HuH-7 (cell line): ENCODE measurements around the gene PPP2R2B.

Source experiments
- DNase-seq: peaks from one replicate; pipeline ENCODE4 v3.0.0; 2011; ENCODE audit warnings: low spot score

The PPP2R2B gene

GRCh38 chr5:146878476-146879172, at the start of gene PPP2R2B:
Gene PPP2R2B, minus strand, starts transcription at chr5:146878757.
- DNase-seq, result peak; percentile 61

- DNase-seq, result no peak
Observed at GRCh38 chr5:146924132-146924531, 45.6 kb upstream of the PPP2R2B start.

GRCh38 chr5:146921225-146921624, 42.7 kb upstream of the PPP2R2B start:
- DNase-seq, result no peak

- DNase-seq, result no peak
Observed at GRCh38 chr5:146920351-146920881, 41.9 kb upstream of the PPP2R2B start.

GRCh38 chr5:146919304-146919703, 40.7 kb upstream of the PPP2R2B start:
- DNase-seq, result no peak

GRCh38 chr5:146917931-146918330, 39.4 kb upstream of the PPP2R2B start:
- no peak for DNase-seq

GRCh38 chr5:146912874-146913273, 34.3 kb upstream of the PPP2R2B start:
- DNase-seq, result no peak

GRCh38 chr5:146910239-146910638, 31.7 kb upstream of the PPP2R2B start:
- DNase-seq, result no peak

- DNase-seq, result no peak
Observed at GRCh38 chr5:146909255-146910068, 30.9 kb upstream of the PPP2R2B start.

GRCh38 chr5:146906803-146907202, 28.2 kb upstream of the PPP2R2B start:
- DNase-seq, result no peak

- no peak for DNase-seq
Observed at GRCh38 chr5:146904890-146905289, 26.3 kb upstream of the PPP2R2B start.

GRCh38 chr5:146903789-146904188, 25.2 kb upstream of the PPP2R2B start:
- no peak for DNase-seq

- DNase-seq, result no peak
Observed at GRCh38 chr5:146902471-146902870, 23.9 kb upstream of the PPP2R2B start.

- no peak for DNase-seq
Observed at GRCh38 chr5:146897061-146897460, 18.5 kb upstream of the PPP2R2B start.

- DNase-seq, result no peak
Observed at GRCh38 chr5:146894753-146895521, 16.4 kb upstream of the PPP2R2B start.

- no peak for DNase-seq
Observed at GRCh38 chr5:146893991-146894390, 15.4 kb upstream of the PPP2R2B start.

- no peak for DNase-seq
Observed at GRCh38 chr5:146892231-146892630, 13.7 kb upstream of the PPP2R2B start.

- DNase-seq, result no peak
Observed at GRCh38 chr5:146891511-146891910, 13.0 kb upstream of the PPP2R2B start.

- DNase-seq, result no peak
Observed at GRCh38 chr5:146890731-146891440, 12.3 kb upstream of the PPP2R2B start.

GRCh38 chr5:146890066-146890465, 11.5 kb upstream of the PPP2R2B start:
- no peak for DNase-seq

GRCh38 chr5:146889169-146889568, 10.6 kb upstream of the PPP2R2B start:
- DNase-seq, result no peak
